Nephron progenitor cell (in vitro differentiated cells): ENCODE results near the gene TIMP3.

Source experiments
- DNase-seq: peaks from one replicate; pipeline ENCODE4 v3.0.0; 2021
- H3K27ac Mint-ChIP-seq: 2 replicates; pipeline ENCODE4 v1.8.0; 2021; ENCODE audit warnings: mild to moderate bottlenecking, moderate library complexity, mixed read lengths
- H3K27me3 Mint-ChIP-seq: 2 replicates; pipeline ENCODE4 v1.8.0; 2021; ENCODE audit warnings: mild to moderate bottlenecking, low read depth, mixed read lengths; ENCODE audit not compliant: poor library complexity
- H3K36me3 Mint-ChIP-seq: 2 replicates; pipeline ENCODE4 v1.8.0; 2021; ENCODE audit warnings: low read depth, mixed read lengths
- H3K4me1 Mint-ChIP-seq: 2 replicates; pipeline ENCODE4 v1.8.0; 2021; ENCODE audit warnings: mixed read lengths
- H3K4me3 Mint-ChIP-seq: 2 replicates; pipeline ENCODE4 v1.8.0; 2021; ENCODE audit warnings: mild to moderate bottlenecking, moderate library complexity, mixed read lengths
- H3K9me3 Mint-ChIP-seq: 2 replicates; pipeline ENCODE4 v1.8.0; 2021; ENCODE audit warnings: mild to moderate bottlenecking, moderate library complexity, mixed read lengths
- CTCF ChIP-seq: fragments of 200-600 bp; sonication (generic); IDR thresholded peaks from 2 replicates; pipeline ENCODE4 v1.5.0; 2021; ENCODE audit warnings: antibody characterized with exemption

The TIMP3 gene

DNA sequence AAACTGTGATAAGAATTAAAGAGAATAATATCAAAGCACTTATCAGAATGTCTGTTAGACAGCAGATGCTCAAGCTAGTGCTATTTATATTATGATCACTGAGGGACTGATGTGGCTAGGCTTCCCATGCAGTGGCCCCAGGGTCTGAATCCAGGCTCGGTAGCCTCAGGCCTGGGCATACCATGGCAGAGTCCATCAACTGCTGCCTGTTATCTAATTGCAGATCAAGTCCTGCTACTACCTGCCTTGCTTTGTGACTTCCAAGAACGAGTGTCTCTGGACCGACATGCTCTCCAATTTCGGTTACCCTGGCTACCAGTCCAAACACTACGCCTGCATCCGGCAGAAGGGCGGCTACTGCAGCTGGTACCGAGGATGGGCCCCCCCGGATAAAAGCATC lies 57.5 kb downstream of the TIMP3 start:
- no peak for TF ChIP-seq CTCF
- H3K4me1 Mint-ChIP-seq, result peaks cover 10% of the 10 kb centered on the region
- no peaks in the 10 kb centered on the region for H3K9me3 Mint-ChIP-seq
- no peaks in the 10 kb centered on the region for H3K36me3 Mint-ChIP-seq
- no peak for DNase-seq
- no peak overlapping the region for H3K27ac Mint-ChIP-seq
- H3K4me3 Mint-ChIP-seq, result no peak overlapping the region
- no peaks in the 10 kb centered on the region for H3K27me3 Mint-ChIP-seq

DNA sequence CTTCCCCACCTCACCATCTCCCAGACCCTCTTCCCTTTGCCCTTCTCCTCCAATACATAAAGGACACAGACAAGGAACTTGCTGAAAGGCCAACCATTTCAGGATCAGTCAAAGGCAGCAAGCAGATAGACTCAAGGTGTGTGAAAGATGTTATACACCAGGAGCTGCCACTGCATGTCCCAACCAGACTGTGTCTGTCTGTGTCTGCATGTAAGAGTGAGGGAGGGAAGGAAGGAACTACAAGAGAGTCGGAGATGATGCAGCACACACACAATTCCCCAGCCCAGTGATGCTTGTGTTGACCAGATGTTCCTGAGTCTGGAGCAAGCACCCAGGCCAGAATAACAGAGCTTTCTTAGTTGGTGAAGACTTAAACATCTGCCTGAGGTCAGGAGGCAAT lies 58.2 kb downstream of the TIMP3 start:
- Mint-ChIP-seq H3K27me3 (no peaks in the 10 kb centered on the region), H3K27ac (peak overlapping the region; percentile 20), H3K4me3 (no peak overlapping the region), H3K36me3 (no peaks in the 10 kb centered on the region), H3K9me3 (no peaks in the 10 kb centered on the region), H3K4me1 (peaks cover 10% of the 10 kb centered on the region)
- TF ChIP-seq CTCF, result no peak
- no peak for DNase-seq

DNA sequence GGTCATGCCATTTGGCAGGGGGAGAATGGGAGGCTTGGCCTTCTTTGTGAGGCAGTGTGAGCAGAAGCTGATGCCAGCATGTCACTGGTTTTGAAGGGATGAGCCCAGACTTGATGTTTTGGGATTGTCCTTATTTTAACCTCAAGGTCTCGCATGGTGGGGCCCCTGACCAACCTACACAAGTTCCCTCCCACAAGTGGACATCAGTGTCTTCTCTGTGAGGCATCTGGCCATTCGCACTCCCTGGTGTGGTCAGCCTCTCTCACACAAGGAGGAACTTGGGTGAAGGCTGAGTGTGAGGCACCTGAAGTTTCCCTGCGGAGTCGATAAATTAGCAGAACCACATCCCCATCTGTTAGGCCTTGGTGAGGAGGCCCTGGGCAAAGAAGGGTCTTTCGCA lies 59.8 kb downstream of the TIMP3 start:
- H3K36me3 Mint-ChIP-seq, result no peaks in the 10 kb centered on the region
- H3K27me3 Mint-ChIP-seq, result no peaks in the 10 kb centered on the region
- DNase-seq, result no peak
- H3K27ac Mint-ChIP-seq, result no peak overlapping the region
- H3K4me3 Mint-ChIP-seq, result no peak overlapping the region
- no peaks in the 10 kb centered on the region for H3K9me3 Mint-ChIP-seq
- peaks cover 10% of the 10 kb centered on the region for H3K4me1 Mint-ChIP-seq
- no peak for TF ChIP-seq CTCF

- no peak for TF ChIP-seq CTCF
- no peaks in the 10 kb centered on the region for H3K9me3 Mint-ChIP-seq
- H3K27ac Mint-ChIP-seq, result no peak overlapping the region
- DNase-seq, result no peak
- H3K27me3 Mint-ChIP-seq, result no peaks in the 10 kb centered on the region
- no peaks in the 10 kb centered on the region for H3K36me3 Mint-ChIP-seq
- peaks cover 10% of the 10 kb centered on the region for H3K4me1 Mint-ChIP-seq
- no peak overlapping the region for H3K4me3 Mint-ChIP-seq
Observed at GRCh38 chr22:32862083-32862482, 60.6 kb downstream of the TIMP3 start.

GRCh38 chr22:32862936-32863661 lies 61.6 kb downstream of the TIMP3 start:
- Mint-ChIP-seq H3K9me3 (no peaks in the 10 kb centered on the region), H3K27ac (no peak overlapping the region), H3K4me3 (no peak overlapping the region), H3K4me1 (peaks cover 10% of the 10 kb centered on the region), H3K36me3 (no peaks in the 10 kb centered on the region), H3K27me3 (no peaks in the 10 kb centered on the region)
- DNase-seq, result no peak
- no peak for TF ChIP-seq CTCF

- no peak for DNase-seq
- Mint-ChIP-seq H3K27ac (no peak overlapping the region), H3K4me1 (peaks cover 10% of the 10 kb centered on the region), H3K27me3 (no peaks in the 10 kb centered on the region), H3K36me3 (no peaks in the 10 kb centered on the region), H3K4me3 (no peak overlapping the region), H3K9me3 (no peaks in the 10 kb centered on the region)
- no peak for TF ChIP-seq CTCF
Observed at GRCh38 chr22:32864041-32864440, 62.5 kb downstream of the TIMP3 start.
